Measurements from ENCODE around the gene TIMM22.

Gene TIMM22

DNA sequence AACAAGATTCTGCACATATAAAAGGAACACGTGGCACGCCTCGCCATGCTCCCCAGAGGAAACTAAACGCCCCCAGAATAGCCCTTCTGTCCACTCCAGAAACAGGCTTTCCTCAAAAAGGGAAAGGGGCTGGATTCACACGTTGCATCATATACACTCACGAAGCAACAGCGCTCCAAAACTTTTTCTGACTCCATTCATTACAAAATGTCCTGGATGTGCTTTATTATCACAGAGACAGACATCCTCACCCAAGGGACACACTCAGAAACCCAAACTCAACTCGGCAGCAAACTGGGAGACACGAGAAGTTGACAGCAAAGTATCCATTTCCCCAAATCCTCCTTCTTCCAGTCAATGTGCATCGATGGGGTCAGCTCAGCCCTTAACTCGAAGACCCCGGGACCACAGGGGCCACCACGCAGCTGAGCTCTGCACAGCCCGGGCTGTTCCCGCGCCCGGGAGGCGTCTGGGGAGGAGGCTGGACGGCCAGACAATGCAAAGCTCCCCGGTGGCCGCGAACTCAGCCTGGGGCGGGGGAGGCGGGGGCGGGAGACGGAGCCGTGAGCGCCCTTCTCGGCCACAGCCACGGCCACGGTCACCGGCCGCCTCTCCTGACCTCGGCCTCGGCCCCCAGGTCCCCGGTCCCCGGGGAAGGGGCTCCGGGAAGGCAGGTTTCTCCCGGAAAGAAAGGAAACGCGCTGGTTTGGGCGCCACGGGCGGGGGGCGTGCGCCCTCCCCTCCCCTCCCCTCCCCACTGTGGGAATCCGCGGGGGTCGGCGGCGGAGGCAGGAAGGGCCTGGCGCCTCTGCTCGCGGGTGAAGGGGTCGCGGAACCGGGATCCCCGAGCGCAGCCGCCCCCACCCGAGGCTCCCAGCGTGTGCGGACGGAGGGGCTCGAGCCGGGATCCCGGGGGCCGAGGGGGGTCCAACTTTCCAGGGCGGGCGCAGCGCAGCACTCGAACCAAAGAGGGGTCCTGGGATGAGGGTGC, 18.5 kb upstream of the TIMM22 start (continued):
- TF ChIP-seq, protein P1, sequence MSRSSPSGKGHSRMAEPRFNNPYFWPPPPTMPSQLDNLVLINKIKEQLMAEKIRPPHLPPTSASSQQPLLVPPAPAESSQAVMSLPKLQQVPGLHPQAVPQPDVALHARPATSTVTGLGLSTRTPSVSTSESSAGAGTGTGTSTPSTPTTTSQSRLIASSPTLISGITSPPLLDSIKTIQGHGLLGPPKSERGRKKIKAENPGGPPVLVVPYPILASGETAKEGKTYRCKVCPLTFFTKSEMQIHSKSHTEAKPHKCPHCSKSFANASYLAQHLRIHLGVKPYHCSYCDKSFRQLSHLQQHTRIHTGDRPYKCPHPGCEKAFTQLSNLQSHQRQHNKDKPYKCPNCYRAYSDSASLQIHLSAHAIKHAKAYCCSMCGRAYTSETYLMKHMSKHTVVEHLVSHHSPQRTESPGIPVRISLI (tag by site-specific recombination; IDR thresholded peaks at IDR 0.05): no peak
- TF ChIP-seq, protein P2, sequence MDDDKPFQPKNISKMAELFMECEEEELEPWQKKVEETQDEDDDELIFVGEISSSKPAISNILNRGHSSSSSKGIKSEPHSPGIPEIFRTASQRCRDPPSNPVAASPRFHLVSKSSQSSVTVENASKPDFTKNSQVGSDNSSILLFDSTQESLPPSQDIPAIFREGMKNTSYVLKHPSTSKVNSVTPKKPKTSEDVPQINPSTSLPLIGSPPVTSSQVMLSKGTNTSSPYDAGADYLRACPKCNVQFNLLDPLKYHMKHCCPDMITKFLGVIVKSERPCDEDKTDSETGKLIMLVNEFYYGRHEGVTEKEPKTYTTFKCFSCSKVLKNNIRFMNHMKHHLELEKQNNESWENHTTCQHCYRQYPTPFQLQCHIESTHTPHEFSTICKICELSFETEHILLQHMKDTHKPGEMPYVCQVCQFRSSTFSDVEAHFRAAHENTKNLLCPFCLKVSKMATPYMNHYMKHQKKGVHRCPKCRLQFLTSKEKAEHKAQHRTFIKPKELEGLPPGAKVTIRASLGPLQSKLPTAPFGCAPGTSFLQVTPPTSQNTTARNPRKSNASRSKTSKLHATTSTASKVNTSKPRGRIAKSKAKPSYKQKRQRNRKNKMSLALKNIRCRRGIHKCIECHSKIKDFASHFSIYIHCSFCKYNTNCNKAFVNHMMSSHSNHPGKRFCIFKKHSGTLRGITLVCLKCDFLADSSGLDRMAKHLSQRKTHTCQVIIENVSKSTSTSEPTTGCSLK (tag by site-specific recombination; IDR thresholded peaks at IDR 0.05): no peak
- no peak; the same call in 1 of the 2 replicates for TF ChIP-seq ZSCAN30 (tag by site-specific recombination; IDR thresholded peaks at IDR 0.05)
- no peak for TF ChIP-seq YY1 (tag by site-specific recombination; IDR thresholded peaks at IDR 0.05)
- TF ChIP-seq ZNF623 (tag by site-specific recombination; IDR thresholded peaks at IDR 0.05): no peak
- TF ChIP-seq YY2 (tag by site-specific recombination; IDR thresholded peaks at IDR 0.05): no peak
- no peak for TF ChIP-seq ZNF221 (tag by site-specific recombination; IDR thresholded peaks at IDR 0.05; ENCODE audit: borderline replicate concordance)
- no peak for TF ChIP-seq ZNF292 (tag by site-specific recombination; IDR thresholded peaks at IDR 0.05; ENCODE audit: borderline replicate concordance, low read depth)
- TF ChIP-seq, protein P3, sequence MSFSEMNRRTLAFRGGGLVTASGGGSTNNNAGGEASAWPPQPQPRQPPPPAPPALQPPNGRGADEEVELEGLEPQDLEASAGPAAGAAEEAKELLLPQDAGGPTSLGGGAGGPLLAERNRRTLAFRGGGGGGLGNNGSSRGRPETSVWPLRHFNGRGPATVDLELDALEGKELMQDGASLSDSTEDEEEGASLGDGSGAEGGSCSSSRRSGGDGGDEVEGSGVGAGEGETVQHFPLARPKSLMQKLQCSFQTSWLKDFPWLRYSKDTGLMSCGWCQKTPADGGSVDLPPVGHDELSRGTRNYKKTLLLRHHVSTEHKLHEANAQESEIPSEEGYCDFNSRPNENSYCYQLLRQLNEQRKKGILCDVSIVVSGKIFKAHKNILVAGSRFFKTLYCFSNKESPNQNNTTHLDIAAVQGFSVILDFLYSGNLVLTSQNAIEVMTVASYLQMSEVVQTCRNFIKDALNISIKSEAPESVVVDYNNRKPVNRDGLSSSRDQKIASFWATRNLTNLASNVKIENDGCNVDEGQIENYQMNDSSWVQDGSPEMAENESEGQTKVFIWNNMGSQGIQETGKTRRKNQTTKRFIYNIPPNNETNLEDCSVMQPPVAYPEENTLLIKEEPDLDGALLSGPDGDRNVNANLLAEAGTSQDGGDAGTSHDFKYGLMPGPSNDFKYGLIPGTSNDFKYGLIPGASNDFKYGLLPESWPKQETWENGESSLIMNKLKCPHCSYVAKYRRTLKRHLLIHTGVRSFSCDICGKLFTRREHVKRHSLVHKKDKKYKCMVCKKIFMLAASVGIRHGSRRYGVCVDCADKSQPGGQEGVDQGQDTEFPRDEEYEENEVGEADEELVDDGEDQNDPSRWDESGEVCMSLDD (tag by site-specific recombination; IDR thresholded peaks at IDR 0.05): no peak; the same call in 1 of the 2 replicates
- no peak for TF ChIP-seq ZNF211 (tag by site-specific recombination; IDR thresholded peaks at IDR 0.05; ENCODE audit: low read depth)
- no peak for TF ChIP-seq ZNF23 (tag by site-specific recombination; IDR thresholded peaks at IDR 0.05; ENCODE audit: borderline replicate concordance)
- TF ChIP-seq ZNF416 (tag by site-specific recombination; IDR thresholded peaks at IDR 0.05): no peak
- no peak for TF ChIP-seq ZNF184 (tag by site-specific recombination; IDR thresholded peaks at IDR 0.05)
- TF ChIP-seq, protein P4, sequence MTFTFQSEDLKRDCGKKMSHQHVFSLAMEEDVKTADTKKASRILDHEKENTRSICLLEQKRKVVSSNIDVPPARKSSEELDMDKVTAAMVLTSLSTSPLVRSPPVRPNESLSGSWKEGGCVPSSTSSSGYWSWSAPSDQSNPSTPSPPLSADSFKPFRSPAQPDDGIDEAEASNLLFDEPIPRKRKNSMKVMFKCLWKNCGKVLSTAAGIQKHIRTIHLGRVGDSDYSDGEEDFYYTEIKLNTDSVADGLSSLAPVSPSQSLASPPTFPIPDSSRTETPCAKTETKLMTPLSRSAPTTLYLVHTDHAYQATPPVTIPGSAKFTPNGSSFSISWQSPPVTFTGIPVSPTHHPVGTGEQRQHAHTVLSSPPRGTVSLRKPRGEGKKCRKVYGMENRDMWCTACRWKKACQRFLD (tag by site-specific recombination; IDR thresholded peaks at IDR 0.05): no peak
- peak; percentile 86 for TF ChIP-seq ZBTB20 (tag by site-specific recombination; IDR thresholded peaks at IDR 0.05)
- TF ChIP-seq ZNF530 (tag by site-specific recombination; IDR thresholded peaks at IDR 0.05; ENCODE audit: low read depth): no peak
- no peak; the same call in none of the 2 replicates for TF ChIP-seq KLF16 (tag by site-specific recombination; IDR thresholded peaks at IDR 0.05)
- TF ChIP-seq ZNF830 (tag by site-specific recombination; IDR thresholded peaks at IDR 0.05; ENCODE audit: low read depth): no peak
- no peak for TF ChIP-seq ZNF626 (tag by site-specific recombination; IDR thresholded peaks at IDR 0.05)
- TF ChIP-seq ZNF654 (tag by site-specific recombination; IDR thresholded peaks at IDR 0.05; ENCODE audit: low read depth): no peak
- TF ChIP-seq, protein P5, sequence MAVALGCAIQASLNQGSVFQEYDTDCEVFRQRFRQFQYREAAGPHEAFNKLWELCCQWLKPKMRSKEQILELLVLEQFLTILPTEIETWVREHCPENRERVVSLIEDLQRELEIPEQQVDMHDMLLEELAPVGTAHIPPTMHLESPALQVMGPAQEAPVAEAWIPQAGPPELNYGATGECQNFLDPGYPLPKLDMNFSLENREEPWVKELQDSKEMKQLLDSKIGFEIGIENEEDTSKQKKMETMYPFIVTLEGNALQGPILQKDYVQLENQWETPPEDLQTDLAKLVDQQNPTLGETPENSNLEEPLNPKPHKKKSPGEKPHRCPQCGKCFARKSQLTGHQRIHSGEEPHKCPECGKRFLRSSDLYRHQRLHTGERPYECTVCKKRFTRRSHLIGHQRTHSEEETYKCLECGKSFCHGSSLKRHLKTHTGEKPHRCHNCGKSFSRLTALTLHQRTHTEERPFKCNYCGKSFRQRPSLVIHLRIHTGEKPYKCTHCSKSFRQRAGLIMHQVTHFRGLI (tag by site-specific recombination; IDR thresholded peaks at IDR 0.05): 0 out of 2 replicates have a peak, but pooled peaks have one; percentile 10
- TF ChIP-seq SP3 (tag by site-specific recombination; IDR thresholded peaks at IDR 0.05): 0 out of 2 replicates have a peak, but pooled peaks have one; percentile 47
- TF ChIP-seq, protein P6, sequence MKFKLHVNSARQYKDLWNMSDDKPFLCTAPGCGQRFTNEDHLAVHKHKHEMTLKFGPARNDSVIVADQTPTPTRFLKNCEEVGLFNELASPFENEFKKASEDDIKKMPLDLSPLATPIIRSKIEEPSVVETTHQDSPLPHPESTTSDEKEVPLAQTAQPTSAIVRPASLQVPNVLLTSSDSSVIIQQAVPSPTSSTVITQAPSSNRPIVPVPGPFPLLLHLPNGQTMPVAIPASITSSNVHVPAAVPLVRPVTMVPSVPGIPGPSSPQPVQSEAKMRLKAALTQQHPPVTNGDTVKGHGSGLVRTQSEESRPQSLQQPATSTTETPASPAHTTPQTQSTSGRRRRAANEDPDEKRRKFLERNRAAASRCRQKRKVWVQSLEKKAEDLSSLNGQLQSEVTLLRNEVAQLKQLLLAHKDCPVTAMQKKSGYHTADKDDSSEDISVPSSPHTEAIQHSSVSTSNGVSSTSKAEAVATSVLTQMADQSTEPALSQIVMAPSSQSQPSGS (tag by site-specific recombination; IDR thresholded peaks at IDR 0.05; ENCODE audit: low read depth): no peak
- peak; percentile 84 for TF ChIP-seq ZFHX2 (tag by site-specific recombination; conservative IDR thresholded peaks at IDR 0.05)

Data from HEK293 (cell line).